BLaER1 (cell line): ENCODE measurements around the gene TBXAS1.
"Not testable (repeated sequence)": the region's sequence is repeated elsewhere in the genome, so short reads cannot be mapped to it uniquely, and the experiment has no call there.

Experiments
- H3K27ac ChIP-seq: shearing (Covaris generic); formaldehyde crosslinking; 2 replicates; pipeline ENCODE4 v1.8.1; 2022
- H3K27me3 ChIP-seq: shearing (Covaris generic); formaldehyde crosslinking; 2 replicates; pipeline ENCODE4 v1.8.1; 2022
- H3K36me3 ChIP-seq: shearing (Covaris generic); formaldehyde crosslinking; 2 replicates; pipeline ENCODE4 v1.8.1; 2022
- H3K4me1 ChIP-seq: shearing (Covaris generic); formaldehyde crosslinking; 2 replicates; pipeline ENCODE4 v1.8.1; 2022
- H3K4me2 ChIP-seq: shearing (Covaris generic); formaldehyde crosslinking; 2 replicates; pipeline ENCODE4 v1.8.1; 2022
- H3K4me3 ChIP-seq: shearing (Covaris generic); formaldehyde crosslinking; 2 replicates; pipeline ENCODE4 v1.8.1; 2022
- H3K9ac ChIP-seq: shearing (Covaris generic); formaldehyde crosslinking; 2 replicates; pipeline ENCODE4 v1.8.1; 2022
- H3K9me3 ChIP-seq: shearing (Covaris generic); formaldehyde crosslinking; 2 replicates; pipeline ENCODE4 v1.8.1; 2022
- H4K20me1 ChIP-seq: shearing (Covaris generic); formaldehyde crosslinking; 2 replicates; pipeline ENCODE4 v1.8.1; 2022
- Cebpa-rat ChIP-seq: shearing (Covaris generic); IDR thresholded peaks from 2 replicates; pipeline ENCODE4 v1.8.1; 2022

TBXAS1 gene

DNA sequence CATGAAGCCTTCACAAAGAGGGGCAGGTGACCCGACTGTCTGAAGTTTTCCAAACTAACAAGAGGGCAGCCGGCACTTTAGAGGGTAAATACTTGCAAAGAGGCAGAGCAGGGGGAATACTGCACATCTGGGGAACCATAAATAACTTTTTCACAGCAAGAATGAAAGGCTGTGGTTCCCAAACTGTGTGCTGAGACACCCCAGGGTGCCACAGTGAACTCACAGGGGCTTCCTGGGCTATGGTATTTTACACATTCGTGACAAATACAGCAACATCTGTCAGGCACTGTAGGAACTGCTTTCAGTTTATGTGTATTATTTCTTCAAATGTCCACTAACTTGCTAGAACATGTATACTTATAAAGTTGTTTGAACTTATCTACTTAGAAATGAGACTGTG lies 67.2 kb downstream of the TBXAS1 start:
- TF ChIP-seq Cebpa-rat, result no peak
- no peak overlapping the region for H3K4me3 ChIP-seq
- peaks cover 6% of the 10 kb centered on the region; the same call in 1 of the 2 replicates for H3K4me1 ChIP-seq
- no peaks in the 10 kb centered on the region for H3K36me3 ChIP-seq
- no peaks in the 10 kb centered on the region for H4K20me1 ChIP-seq
- no peaks in the 10 kb centered on the region for H3K27me3 ChIP-seq
- no peak overlapping the region for H3K4me2 ChIP-seq
- peaks cover 8% of the 10 kb centered on the region for H3K9me3 ChIP-seq
- no peak overlapping the region for H3K9ac ChIP-seq
- no peak overlapping the region for H3K27ac ChIP-seq

- Histone ChIP-seq H3K4me1 (peaks cover 6% of the 10 kb centered on the region; the same call in 1 of the 2 replicates), H3K27me3 (no peaks in the 10 kb centered on the region), H3K9ac (no peak overlapping the region), H4K20me1 (no peaks in the 10 kb centered on the region), H3K4me3 (no peak overlapping the region), H3K9me3 (peaks cover 8% of the 10 kb centered on the region), H3K27ac (no peak overlapping the region), H3K36me3 (no peaks in the 10 kb centered on the region), H3K4me2 (no peak overlapping the region)
- TF ChIP-seq Cebpa-rat, result no peak
These were observed 67.8 kb downstream of the TBXAS1 start for GRCh38 chr7:139896831-139897230.

- Histone ChIP-seq H4K20me1 (no peaks in the 10 kb centered on the region), H3K4me3 (no peak overlapping the region), H3K4me1 (peaks cover 6% of the 10 kb centered on the region; the same call in 1 of the 2 replicates), H3K4me2 (no peak overlapping the region), H3K27me3 (no peaks in the 10 kb centered on the region), H3K36me3 (no peaks in the 10 kb centered on the region), H3K27ac (no peak overlapping the region), H3K9ac (no peak overlapping the region), H3K9me3 (peaks cover 8% of the 10 kb centered on the region)
- TF ChIP-seq Cebpa-rat, result no peak
These were observed 68.5 kb downstream of the TBXAS1 start for GRCh38 chr7:139897422-139898090.

DNA sequence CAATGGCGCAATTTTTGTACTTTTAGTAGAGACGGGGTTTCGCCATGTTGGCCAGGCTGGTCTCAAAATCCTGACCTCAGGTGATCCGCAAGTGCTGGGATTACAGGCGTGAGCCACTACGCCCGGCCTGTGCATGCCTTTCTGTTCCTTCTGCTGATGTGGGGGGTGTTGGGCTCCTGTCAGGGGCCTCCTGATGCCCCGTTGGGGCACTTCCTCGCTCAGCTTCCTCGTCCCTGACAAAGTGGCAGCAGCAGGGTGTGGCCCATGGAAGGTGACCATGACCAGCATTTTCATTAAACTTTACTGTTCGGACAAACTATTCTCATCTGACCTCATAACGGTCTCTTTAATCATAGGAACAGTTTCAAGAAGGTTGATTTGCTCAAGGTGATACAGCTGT lies 69.4 kb downstream of the TBXAS1 start:
- no peak overlapping the region for H3K27ac ChIP-seq
- H3K4me3 ChIP-seq, result no peak overlapping the region
- peaks cover 15% of the 10 kb centered on the region for H3K9me3 ChIP-seq
- no peak for TF ChIP-seq Cebpa-rat
- no peaks in the 10 kb centered on the region for H3K36me3 ChIP-seq
- H4K20me1 ChIP-seq, result no peaks in the 10 kb centered on the region
- no peak overlapping the region for H3K9ac ChIP-seq
- peak overlapping the region; percentile 15; the same call in 1 of the 2 replicates for H3K4me2 ChIP-seq
- peaks cover 6% of the 10 kb centered on the region; the same call in 1 of the 2 replicates for H3K4me1 ChIP-seq
- no peaks in the 10 kb centered on the region for H3K27me3 ChIP-seq

DNA sequence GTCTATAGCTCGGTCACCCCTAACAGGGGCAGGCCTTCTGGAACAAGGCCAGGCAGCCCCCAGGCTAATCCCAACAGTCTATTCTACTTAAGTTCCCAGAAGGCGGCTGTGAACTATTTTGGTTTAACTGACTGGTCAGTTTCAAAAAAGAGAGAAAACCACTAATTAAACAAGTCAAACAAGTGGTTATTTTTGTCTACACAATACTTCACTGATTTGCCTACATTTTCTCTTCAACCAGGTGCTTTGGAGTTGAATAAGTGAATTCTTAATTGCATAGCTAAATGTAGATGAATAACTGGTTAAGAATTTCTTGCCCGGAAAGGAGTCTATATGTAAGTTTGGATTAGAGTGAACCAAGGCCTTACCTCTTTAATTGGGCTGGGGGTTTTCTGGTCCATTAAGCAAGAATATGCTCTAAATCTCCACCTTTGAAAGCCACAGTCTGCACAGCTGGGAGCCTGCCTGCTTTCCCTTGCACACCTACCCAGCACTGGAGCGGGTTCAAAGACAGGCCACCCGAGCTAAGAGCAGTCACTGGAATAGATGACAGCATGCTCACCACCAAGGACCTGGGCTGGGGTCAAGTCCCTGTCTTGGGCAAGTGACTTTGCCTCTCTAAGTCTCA lies 70.4 kb downstream of the TBXAS1 start:
- Histone ChIP-seq H3K36me3 (no peaks in the 10 kb centered on the region), H3K27ac (no peak overlapping the region), H3K9me3 (peaks cover 15% of the 10 kb centered on the region), H3K27me3 (no peaks in the 10 kb centered on the region), H3K9ac (no peak overlapping the region), H3K4me3 (no peak overlapping the region), H3K4me2 (no peak overlapping the region), H3K4me1 (no peaks in the 10 kb centered on the region; the same call in 1 of the 2 replicates), H4K20me1 (no peaks in the 10 kb centered on the region)
- TF ChIP-seq Cebpa-rat, result no peak

DNA sequence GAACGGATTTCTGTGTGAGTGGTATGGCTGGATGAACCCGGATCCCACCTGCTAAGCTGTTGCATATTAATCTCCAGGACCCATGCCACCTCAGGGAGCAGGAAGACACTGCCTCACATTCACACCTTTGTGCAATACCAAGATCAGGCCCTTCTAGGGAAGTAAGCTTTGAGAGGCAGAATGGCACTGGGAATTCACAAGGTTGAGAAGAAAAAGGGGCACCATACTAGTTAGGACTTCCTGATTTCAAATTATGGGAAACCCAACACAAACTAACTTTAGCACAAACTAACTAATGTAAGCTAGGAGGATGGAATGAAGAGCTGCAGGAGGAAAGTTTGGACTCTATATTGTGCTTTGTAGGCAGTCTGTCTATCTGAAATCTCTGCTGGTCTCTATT lies 71.3 kb downstream of the TBXAS1 start:
- Histone ChIP-seq H3K4me2 (no peak overlapping the region), H3K9ac (no peak overlapping the region), H3K27ac (no peak overlapping the region), H3K4me1 (no peaks in the 10 kb centered on the region; the same call in 1 of the 2 replicates), H3K4me3 (no peak overlapping the region), H3K36me3 (no peaks in the 10 kb centered on the region), H3K9me3 (peaks cover 15% of the 10 kb centered on the region), H4K20me1 (no peaks in the 10 kb centered on the region), H3K27me3 (no peaks in the 10 kb centered on the region)
- no peak for TF ChIP-seq Cebpa-rat

DNA sequence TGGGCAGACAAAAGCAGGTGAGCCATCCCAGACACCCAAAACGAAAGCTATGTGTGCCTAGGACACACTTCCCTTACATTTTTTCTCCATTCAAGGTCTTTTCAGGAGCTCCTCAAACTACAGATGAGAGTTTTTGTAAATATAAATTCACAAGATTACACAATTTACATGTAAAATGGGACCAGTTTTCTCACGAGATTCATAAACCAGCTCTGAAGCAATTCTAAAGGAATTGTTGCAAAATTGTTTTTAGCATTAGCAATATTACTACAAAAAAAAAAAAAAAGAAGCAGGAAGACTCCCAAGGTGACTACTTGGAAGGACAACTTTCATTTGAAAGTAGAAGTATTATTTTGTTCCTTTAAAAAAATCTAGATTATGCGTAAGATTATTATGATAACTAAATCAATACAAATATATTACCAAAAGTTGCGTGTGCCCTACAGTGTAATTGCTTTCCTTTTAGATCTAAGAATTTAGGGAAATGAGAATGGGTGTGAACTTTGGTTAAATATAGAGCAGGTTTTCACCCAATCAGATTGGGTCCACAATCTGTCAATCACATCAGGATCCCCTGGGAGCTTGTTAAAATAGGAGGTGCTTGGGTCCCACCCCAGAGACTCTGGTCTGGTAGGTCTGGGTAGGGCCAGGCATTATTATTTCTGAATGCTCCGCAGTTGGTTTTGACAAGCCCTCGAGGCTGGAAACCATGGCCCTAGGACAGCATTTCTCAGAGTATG lies 72.2 kb downstream of the TBXAS1 start:
- no peak overlapping the region for H3K27ac ChIP-seq
- no peaks in the 10 kb centered on the region; the same call in 1 of the 2 replicates for H3K4me1 ChIP-seq
- TF ChIP-seq Cebpa-rat, result no peak
- no peak overlapping the region for H3K4me3 ChIP-seq
- H3K36me3 ChIP-seq, result no peaks in the 10 kb centered on the region
- H4K20me1 ChIP-seq, result no peaks in the 10 kb centered on the region
- no peaks in the 10 kb centered on the region for H3K27me3 ChIP-seq
- H3K9me3 ChIP-seq, result peaks cover 19% of the 10 kb centered on the region
- no peak overlapping the region for H3K4me2 ChIP-seq
- no peak overlapping the region for H3K9ac ChIP-seq

- Histone ChIP-seq H3K27me3 (no peaks in the 10 kb centered on the region), H3K4me3 (no peak overlapping the region), H3K4me1 (no peaks in the 10 kb centered on the region; the same call in 1 of the 2 replicates), H3K9me3 (peaks cover 21% of the 10 kb centered on the region), H3K4me2 (no peak overlapping the region), H3K27ac (no peak overlapping the region), H3K9ac (no peak overlapping the region), H4K20me1 (no peaks in the 10 kb centered on the region), H3K36me3 (no peaks in the 10 kb centered on the region)
- no peak for TF ChIP-seq Cebpa-rat
These were observed 72.8 kb downstream of the TBXAS1 start for GRCh38 chr7:139901901-139902300.

DNA sequence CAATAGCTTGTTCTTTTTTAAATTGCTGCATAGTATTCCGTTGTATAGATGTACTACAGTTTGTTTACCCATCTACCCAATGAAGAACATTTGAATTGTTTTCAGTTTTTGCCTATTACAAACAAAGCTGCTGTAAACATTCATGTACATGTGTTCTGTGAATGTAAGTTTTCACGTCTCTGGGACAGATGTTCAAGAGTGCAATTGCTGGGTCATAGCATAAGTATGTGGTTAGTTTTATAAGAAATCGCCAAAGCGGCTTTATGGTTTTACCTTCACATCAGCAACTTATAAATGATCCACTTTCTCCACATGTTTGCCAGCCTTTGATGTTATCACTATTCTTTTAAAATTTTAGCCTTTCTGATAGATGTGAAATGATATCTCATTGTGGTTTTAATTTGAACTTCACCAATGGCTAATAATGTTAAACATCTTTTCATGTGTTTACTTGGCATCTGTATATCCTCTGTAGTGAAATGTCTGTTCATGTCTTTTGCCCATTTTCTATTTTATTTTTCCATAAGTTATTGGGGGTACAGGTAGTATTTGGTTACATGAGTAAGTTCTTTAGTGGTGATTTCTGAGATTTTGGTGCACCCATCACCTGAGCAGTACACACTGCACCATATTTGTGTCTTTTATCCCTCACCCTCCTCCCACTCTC lies 73.5 kb downstream of the TBXAS1 start:
- TF ChIP-seq Cebpa-rat, result no peak
- H3K9me3 ChIP-seq, result peaks cover 21% of the 10 kb centered on the region
- no peaks in the 10 kb centered on the region for H4K20me1 ChIP-seq
- H3K36me3 ChIP-seq, result no peaks in the 10 kb centered on the region
- H3K4me2 ChIP-seq, result no peak overlapping the region
- H3K4me1 ChIP-seq, result no peaks in the 10 kb centered on the region; the same call in 1 of the 2 replicates
- no peak overlapping the region for H3K9ac ChIP-seq
- no peak overlapping the region for H3K4me3 ChIP-seq
- no peaks in the 10 kb centered on the region for H3K27me3 ChIP-seq
- no peak overlapping the region for H3K27ac ChIP-seq

DNA sequence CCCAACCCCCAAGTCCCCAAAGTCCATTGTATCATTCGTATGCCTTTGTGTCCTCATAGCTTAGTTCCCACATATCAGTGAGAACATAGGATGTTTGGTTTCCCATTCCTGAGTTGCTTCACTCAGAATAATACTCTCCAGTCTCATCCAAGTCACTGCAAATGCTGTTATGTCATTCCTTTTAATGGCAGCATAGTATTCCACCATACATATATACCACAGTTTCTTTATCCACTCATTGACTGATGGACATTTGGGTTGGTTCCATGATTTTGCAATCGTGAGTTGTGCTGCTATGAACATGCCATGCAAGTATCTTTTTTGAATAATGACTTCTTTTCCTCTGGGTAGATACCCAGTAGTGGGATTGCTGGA lies 74.0 kb downstream of the TBXAS1 start:
- not testable (repeated sequence) for H3K27me3 ChIP-seq, H3K4me1 ChIP-seq, H3K9ac ChIP-seq, H3K4me2 ChIP-seq, H3K27ac ChIP-seq, H4K20me1 ChIP-seq, H3K36me3 ChIP-seq, H3K4me3 ChIP-seq
- H3K9me3 ChIP-seq, result peaks cover 21% of the 10 kb centered on the region
